Measurements from ENCODE around the gene KIF3B.

KIF3B gene

DNA sequence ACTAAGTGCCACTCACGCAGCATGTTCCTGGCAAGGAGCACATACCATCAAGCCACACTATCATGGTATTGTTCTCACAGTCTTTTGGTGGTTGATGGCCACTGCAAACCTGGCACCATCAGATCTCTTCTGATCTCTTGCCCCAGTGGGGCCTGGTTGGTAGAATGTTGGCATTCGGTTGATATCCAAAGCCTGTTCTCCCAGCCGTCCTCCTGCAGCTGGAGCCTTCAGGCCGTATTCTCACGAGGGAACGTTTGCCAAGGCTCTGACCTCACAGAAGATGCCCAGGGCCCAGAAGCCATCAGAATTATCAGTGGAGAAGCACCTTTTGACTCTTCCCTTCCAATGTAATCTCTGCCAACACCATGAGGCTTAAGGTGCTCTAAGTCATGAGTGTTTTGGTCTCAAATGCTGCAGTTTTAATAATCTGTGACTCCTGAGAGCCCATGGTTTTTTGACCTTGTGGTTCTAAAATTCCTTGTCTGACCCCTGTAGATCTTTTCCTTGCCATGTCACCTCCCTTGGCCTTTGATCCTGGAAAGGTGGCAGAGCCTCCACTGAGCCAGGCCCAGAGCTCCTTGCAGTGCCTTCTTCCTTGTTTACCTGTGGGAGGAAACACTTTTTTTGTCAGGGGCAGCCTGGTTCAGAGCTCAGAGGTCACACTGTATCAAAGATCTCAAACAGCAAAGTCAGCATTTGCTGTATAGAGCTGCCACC, 42.0 kb upstream of the KIF3B start:
- Histone ChIP-seq H3K9ac (ENCODE audit: low read length in 5 of 5) (no peak overlapping the region), H3K27me3 (ENCODE audit: control insufficient read depth in 5 of 5, insufficient read depth in 4 of 5, low read length in 5 of 5) (no peaks in the 10 kb centered on the region), H3K36me3 (ENCODE audit: control insufficient read depth in 5 of 5, insufficient read depth in 5 of 5, low read length in 5 of 5) (peaks cover 6 to 62% (median 55%) of the 10 kb centered on the region in 5 donors), H3K4me3 (ENCODE audit: low read depth in 1 of 5, low read length in 5 of 5) (no peak overlapping the region), H3K4me1 (ENCODE audit: control insufficient read depth in 5 of 5, insufficient read depth in 5 of 5, low read length in 5 of 5) (peaks cover 0 to 10% (median 0%) of the 10 kb centered on the region in 5 donors), H3K9me3 (ENCODE audit: control insufficient read depth in 5 of 5, low read length in 5 of 5) (no peaks in the 10 kb centered on the region), H3K27ac (ENCODE audit: low read depth, low read length) (no peak overlapping the region)

DNA sequence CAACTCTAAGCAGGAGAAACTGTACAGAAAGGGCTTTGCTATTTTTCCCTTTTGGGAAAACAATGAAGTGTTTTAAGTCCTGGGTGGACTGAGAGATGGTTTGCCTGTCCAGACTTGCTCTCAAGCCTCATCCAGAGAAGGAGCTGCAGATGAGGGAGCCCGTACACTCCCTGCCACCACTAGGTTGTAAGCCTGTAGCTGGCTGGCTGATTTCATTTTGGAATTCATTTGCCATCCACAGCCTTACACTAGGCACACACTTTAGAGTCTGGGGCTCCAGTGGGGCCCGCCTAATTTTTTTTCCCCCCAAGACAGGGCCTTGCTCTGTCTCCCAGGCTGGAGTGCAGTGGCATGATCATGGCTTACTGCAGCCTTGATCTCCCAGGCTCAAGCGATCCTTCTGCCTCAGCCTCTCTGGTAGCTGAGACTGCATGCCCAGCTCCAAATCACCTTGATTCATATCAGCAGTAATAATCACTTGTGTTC, 41.4 kb upstream of the KIF3B start:
- Histone ChIP-seq H3K36me3 (ENCODE audit: control insufficient read depth in 5 of 5, insufficient read depth in 5 of 5, low read length in 5 of 5) (peaks cover 6 to 56% (median 49%) of the 10 kb centered on the region in 5 donors), H3K27me3 (ENCODE audit: control insufficient read depth in 5 of 5, insufficient read depth in 4 of 5, low read length in 5 of 5) (no peaks in the 10 kb centered on the region), H3K4me1 (ENCODE audit: control insufficient read depth in 5 of 5, insufficient read depth in 5 of 5, low read length in 5 of 5) (peaks cover 0 to 10% (median 0%) of the 10 kb centered on the region in 5 donors), H3K27ac (ENCODE audit: low read depth, low read length) (no peak overlapping the region), H3K9ac (ENCODE audit: low read length in 5 of 5) (no peak overlapping the region), H3K9me3 (ENCODE audit: control insufficient read depth in 5 of 5, low read length in 5 of 5) (no peaks in the 10 kb centered on the region), H3K4me3 (ENCODE audit: low read depth in 1 of 5, low read length in 5 of 5) (no peak overlapping the region)

DNA sequence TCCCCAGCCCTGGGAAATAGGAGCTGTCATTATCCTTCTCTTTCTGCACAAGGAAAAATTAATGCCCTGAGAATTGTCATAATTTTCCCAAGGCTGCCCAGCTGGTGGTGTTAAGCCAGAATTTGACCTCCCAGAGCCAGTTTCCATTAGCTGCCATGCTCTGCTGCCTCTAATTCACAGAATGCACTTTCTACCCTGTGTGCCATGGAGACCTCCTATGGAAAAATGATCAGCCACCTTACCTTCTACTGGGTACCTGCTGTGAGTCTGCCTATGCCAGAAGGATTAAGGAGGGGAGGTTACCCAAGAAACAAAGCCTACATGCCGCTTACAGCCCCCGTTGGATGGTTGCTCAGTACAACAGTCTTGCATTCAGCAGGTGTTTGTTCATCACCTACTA, 40.6 kb upstream of the KIF3B start:
- H3K4me3 ChIP-seq (ENCODE audit: low read depth in 1 of 5, low read length in 5 of 5): no peak overlapping the region
- H3K36me3 ChIP-seq (ENCODE audit: control insufficient read depth in 5 of 5, insufficient read depth in 5 of 5, low read length in 5 of 5): peaks cover under 1 to 49% (median 42%) of the 10 kb centered on the region in 5 donors
- H3K9ac ChIP-seq (ENCODE audit: low read length in 5 of 5): no peak overlapping the region
- H3K9me3 ChIP-seq (ENCODE audit: control insufficient read depth in 5 of 5, low read length in 5 of 5): no peaks in the 10 kb centered on the region
- H3K27ac ChIP-seq (ENCODE audit: low read depth, low read length): no peak overlapping the region
- no peaks in the 10 kb centered on the region for H3K27me3 ChIP-seq (ENCODE audit: control insufficient read depth in 5 of 5, insufficient read depth in 4 of 5, low read length in 5 of 5)
- H3K4me1 ChIP-seq (ENCODE audit: control insufficient read depth in 5 of 5, insufficient read depth in 5 of 5, low read length in 5 of 5): peaks cover 0 to 10% (median 0%) of the 10 kb centered on the region in 5 donors

DNA sequence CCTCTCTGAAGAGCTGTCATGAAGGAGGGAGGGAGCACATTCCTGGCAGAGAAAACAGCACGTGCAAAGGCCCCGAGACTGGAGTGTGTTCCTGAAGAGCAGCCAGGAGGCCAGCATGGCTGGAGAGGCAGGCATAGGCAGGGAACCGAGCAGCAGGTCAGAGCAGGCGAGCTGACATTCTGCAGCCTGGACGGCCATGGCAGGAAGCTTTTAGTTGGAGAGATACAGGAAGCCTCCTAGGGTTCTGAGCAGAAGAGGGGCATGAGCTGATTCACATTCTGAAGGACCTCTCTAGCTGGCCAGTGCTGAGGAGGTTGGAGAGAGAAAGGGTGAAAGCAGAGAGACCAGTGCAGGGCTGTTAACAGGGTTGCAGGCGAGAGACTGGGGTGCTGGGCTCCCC, 40.0 kb upstream of the KIF3B start:
- Histone ChIP-seq H3K4me3 (ENCODE audit: low read depth in 1 of 5, low read length in 5 of 5) (no peak overlapping the region), H3K36me3 (ENCODE audit: control insufficient read depth in 5 of 5, insufficient read depth in 5 of 5, low read length in 5 of 5) (peaks cover 0 to 44% (median 39%) of the 10 kb centered on the region in 5 donors), H3K9ac (ENCODE audit: low read length in 5 of 5) (no peak overlapping the region), H3K9me3 (ENCODE audit: control insufficient read depth in 5 of 5, low read length in 5 of 5) (no peaks in the 10 kb centered on the region), H3K27ac (ENCODE audit: low read depth, low read length) (no peak overlapping the region), H3K4me1 (ENCODE audit: control insufficient read depth in 5 of 5, insufficient read depth in 5 of 5, low read length in 5 of 5) (peaks cover 0 to 6% (median 0%) of the 10 kb centered on the region in 5 donors), H3K27me3 (ENCODE audit: control insufficient read depth in 5 of 5, insufficient read depth in 4 of 5, low read length in 5 of 5) (no peaks in the 10 kb centered on the region)

DNA sequence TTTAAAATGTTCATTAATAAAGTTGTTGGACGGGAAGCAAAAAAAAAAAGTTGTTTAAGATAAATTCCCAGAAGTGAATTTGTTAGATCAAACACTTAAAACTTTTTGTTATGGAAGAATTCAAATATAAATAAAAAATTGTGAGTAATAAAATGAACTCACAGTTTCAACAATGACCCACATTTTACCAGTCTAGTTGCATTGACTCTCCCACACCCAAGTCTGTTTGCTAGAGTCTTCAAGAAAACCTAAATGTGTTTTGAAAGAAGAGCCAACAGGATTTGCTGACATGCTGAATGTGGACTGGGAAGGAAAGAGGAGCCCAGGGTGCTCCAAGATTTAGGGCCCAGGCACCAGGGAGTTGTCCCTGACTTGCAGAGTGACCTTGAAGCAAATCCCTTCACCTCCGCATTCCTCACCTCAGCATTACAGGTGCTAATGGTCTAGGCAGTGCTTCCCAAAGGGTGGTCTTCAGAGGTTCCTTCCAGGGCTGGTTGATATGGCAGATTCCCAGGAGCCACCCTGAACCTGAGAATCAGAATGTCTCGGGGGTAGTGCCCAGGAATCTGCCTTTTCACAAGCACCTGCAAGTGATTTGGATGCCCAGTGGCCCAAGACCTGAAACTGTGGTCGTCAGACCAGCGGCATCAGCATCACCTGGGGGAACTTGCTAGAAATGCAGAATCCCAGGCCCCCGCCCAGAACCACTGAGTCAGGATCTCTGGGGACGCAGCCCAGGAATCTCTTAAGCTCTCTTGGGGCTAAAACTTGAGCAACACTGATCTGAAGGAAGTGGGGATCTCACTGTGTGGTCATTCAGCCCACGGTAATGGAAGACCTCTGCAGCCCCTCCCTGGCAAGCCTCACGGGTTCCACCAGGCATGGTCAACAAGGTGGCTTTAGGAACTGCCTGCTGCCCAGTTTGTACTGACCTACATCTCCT, 38.7 kb upstream of the KIF3B start:
- Histone ChIP-seq H3K4me1 (ENCODE audit: control insufficient read depth in 5 of 5, insufficient read depth in 5 of 5, low read length in 5 of 5) (peaks cover 0 to 3% (median 0%) of the 10 kb centered on the region in 5 donors), H3K27ac (ENCODE audit: low read depth, low read length) (no peak overlapping the region), H3K4me3 (ENCODE audit: low read depth in 1 of 5, low read length in 5 of 5) (no peak overlapping the region), H3K36me3 (ENCODE audit: control insufficient read depth in 5 of 5, insufficient read depth in 5 of 5, low read length in 5 of 5) (peaks cover 0 to 31% (median 27%) of the 10 kb centered on the region in 5 donors), H3K27me3 (ENCODE audit: control insufficient read depth in 5 of 5, insufficient read depth in 4 of 5, low read length in 5 of 5) (no peaks in the 10 kb centered on the region), H3K9ac (ENCODE audit: low read length in 5 of 5) (no peak overlapping the region), H3K9me3 (ENCODE audit: control insufficient read depth in 5 of 5, low read length in 5 of 5) (no peaks in the 10 kb centered on the region)

DNA sequence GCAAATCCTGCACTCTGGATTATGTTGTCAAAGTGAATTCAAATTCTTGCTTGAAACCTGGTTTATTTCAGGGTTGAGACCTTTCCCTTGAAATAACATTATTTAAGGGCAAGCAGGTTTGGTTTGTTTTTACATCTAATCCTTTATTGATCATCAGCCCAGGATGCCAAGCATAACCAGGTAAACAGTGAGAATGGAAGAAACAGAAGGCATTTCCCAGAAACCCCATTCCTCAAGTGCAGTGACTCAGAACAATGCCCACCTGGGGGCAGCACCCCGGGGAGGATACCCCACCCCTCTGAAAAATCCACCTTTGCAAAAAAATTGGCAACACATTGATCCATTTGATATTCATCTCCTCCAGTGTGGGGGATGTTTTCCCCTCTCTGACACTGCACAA, 37.2 kb upstream of the KIF3B start:
- no peak overlapping the region for H3K27ac ChIP-seq (ENCODE audit: low read depth, low read length)
- peaks cover 0 to 16% (median 13%) of the 10 kb centered on the region in 5 donors for H3K36me3 ChIP-seq (ENCODE audit: control insufficient read depth in 5 of 5, insufficient read depth in 5 of 5, low read length in 5 of 5)
- H3K27me3 ChIP-seq (ENCODE audit: control insufficient read depth in 5 of 5, insufficient read depth in 4 of 5, low read length in 5 of 5): no peaks in the 10 kb centered on the region
- H3K4me3 ChIP-seq (ENCODE audit: low read depth in 1 of 5, low read length in 5 of 5): no peak overlapping the region
- H3K9me3 ChIP-seq (ENCODE audit: control insufficient read depth in 5 of 5, low read length in 5 of 5): no peaks in the 10 kb centered on the region
- H3K9ac ChIP-seq (ENCODE audit: low read length in 5 of 5): no peak overlapping the region
- peaks cover 0 to 5% (median 2%) of the 10 kb centered on the region in 5 donors for H3K4me1 ChIP-seq (ENCODE audit: control insufficient read depth in 5 of 5, insufficient read depth in 5 of 5, low read length in 5 of 5)

DNA sequence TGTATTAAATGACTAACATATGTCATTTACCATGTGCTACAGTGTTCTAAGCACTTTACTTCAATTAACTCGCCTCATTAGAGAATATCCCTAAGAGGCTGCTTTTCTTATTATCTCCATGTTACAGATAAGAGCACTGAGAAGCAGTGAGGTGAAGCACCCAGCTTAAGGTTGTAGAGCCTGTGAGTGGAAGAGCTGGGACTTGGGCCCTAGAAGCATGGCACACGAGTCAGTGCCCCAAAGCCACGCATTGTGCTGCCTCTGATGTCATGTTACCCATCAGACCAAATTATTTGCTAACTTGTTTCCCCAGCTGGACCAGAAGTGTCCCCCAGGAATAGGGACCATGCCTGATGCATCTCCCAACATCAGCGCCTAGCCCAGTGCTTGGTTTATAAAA, 35.6 kb upstream of the KIF3B start:
- Histone ChIP-seq H3K27me3 (ENCODE audit: control insufficient read depth in 5 of 5, insufficient read depth in 4 of 5, low read length in 5 of 5) (no peaks in the 10 kb centered on the region), H3K36me3 (ENCODE audit: control insufficient read depth in 5 of 5, insufficient read depth in 5 of 5, low read length in 5 of 5) (peaks cover 0 to 4% (median 3%) of the 10 kb centered on the region in 5 donors), H3K27ac (ENCODE audit: low read depth, low read length) (no peak overlapping the region), H3K9ac (ENCODE audit: low read length in 5 of 5) (no peak overlapping the region), H3K4me1 (ENCODE audit: control insufficient read depth in 5 of 5, insufficient read depth in 5 of 5, low read length in 5 of 5) (peaks cover 0 to 5% (median 2%) of the 10 kb centered on the region in 5 donors), H3K4me3 (ENCODE audit: low read depth in 1 of 5, low read length in 5 of 5) (no peak overlapping the region), H3K9me3 (ENCODE audit: control insufficient read depth in 5 of 5, low read length in 5 of 5) (no peaks in the 10 kb centered on the region)

DNA sequence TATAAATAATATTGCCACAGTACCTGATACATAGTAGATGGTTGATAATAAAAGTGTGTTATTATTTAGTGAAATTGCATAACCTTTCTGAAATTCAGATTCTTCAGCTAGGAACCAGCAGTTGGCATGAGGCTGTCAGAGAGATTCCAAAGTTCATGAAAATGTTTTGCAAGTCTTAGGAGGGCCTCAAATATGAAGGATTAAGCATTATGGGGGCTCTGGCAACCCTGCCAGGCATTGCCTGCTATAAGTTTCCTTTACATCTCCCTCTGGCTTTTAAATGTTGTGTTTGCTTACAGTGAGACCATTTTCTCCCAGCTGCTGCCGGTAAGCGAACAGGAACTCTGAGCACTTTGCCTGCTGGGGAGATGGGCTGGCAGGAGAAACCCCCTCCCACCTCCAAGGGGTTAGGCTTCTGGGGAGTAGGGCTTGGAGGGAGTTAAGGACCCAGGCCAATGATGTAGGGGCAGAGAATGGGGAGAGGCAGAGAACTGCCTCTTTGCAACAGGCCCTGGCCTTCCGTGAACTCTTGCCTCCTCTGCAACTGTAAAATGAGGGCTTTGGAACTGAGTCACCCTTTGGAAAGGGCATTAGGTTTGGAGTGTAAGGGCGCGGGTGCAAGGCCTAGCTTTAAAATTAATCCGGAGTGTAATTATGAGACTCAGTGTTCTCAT, 33.2 kb upstream of the KIF3B start:
- Histone ChIP-seq H3K27ac (ENCODE audit: low read depth, low read length) (no peak overlapping the region), H3K4me1 (ENCODE audit: control insufficient read depth in 5 of 5, insufficient read depth in 5 of 5, low read length in 5 of 5) (peaks cover 0 to 5% (median 2%) of the 10 kb centered on the region in 5 donors), H3K9ac (ENCODE audit: low read length in 5 of 5) (no peak overlapping the region)

DNA sequence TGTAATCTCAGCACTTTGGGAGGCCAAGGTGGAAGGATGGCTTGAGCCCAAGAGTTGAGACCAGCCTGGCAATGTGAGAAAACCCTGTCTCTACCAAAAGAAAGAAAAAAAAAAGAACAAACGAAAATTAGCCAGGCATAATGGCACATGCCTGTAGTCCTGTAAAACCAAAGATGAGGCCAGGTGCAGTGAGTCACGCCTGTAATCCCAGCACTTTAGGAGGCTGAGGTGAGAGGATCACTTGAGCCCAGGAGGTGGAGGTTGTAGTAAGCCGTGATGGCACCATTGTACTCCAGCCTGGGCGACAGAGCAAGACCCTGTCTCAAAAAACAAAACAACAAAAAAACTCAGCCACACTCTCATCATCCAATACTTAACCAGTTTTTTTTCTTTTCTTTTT, 32.5 kb upstream of the KIF3B start:
- Histone ChIP-seq H3K36me3 (ENCODE audit: control insufficient read depth in 5 of 5, insufficient read depth in 5 of 5, low read length in 5 of 5) (no peaks in the 10 kb centered on the region), H3K4me3 (ENCODE audit: low read depth in 1 of 5, low read length in 5 of 5) (no peak overlapping the region), H3K9me3 (ENCODE audit: control insufficient read depth in 5 of 5, low read length in 5 of 5) (no peaks in the 10 kb centered on the region), H3K4me1 (ENCODE audit: control insufficient read depth in 5 of 5, insufficient read depth in 5 of 5, low read length in 5 of 5) (peaks cover 0 to 5% (median 2%) of the 10 kb centered on the region in 5 donors), H3K9ac (ENCODE audit: low read length in 5 of 5) (no peak overlapping the region), H3K27me3 (ENCODE audit: control insufficient read depth in 5 of 5, insufficient read depth in 4 of 5, low read length in 5 of 5) (no peaks in the 10 kb centered on the region), H3K27ac (ENCODE audit: low read depth, low read length) (no peak overlapping the region)

More for the DNA sequence above, 33.2 kb upstream of the KIF3B start:
- Histone ChIP-seq H3K9me3 (ENCODE audit: control insufficient read depth in 5 of 5, low read length in 5 of 5) (no peaks in the 10 kb centered on the region), H3K4me3 (ENCODE audit: low read depth in 1 of 5, low read length in 5 of 5) (no peak overlapping the region), H3K36me3 (ENCODE audit: control insufficient read depth in 5 of 5, insufficient read depth in 5 of 5, low read length in 5 of 5) (no peaks in the 10 kb centered on the region), H3K27me3 (ENCODE audit: control insufficient read depth in 5 of 5, insufficient read depth in 4 of 5, low read length in 5 of 5) (no peaks in the 10 kb centered on the region)
